ENCODE data around the gene WRAP73.
A peak's percentile ranks its signal among the peaks of the same experiment; 100 is the strongest.
"Not testable (repeated sequence)": the region's sequence is repeated elsewhere in the genome, so short reads cannot be mapped to it uniquely, and the experiment has no call there.

Gene WRAP73

DNA sequence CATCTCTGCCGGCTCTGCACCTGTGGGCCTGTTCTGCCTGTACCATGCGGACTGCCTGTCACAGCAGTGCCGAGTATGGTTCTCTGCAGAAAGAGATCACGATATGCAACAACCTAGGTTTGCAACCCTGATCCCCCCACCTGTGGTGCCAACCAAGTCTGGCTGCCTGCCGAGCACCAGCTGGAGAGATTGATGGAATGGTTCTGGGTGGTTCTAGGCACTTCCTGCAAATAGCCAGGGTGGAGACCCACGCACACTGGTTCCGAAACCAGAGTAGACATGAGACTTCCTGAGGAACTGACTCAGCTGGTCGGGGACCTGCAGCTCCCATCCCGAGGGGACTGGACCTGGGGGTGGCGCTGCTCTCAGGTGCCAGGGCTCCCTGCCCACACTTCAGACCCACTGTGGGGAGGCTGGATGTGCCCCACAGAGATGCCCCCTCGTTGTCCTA is 19.7 kb downstream of the WRAP73 start:
- Histone ChIP-seq H3K36me3 (ENCODE audit: control insufficient read depth, low read depth, low read length) (peaks cover 21% of the 10 kb centered on the region), H3K27ac (ENCODE audit: low read length) (no peak overlapping the region), H3K4me1 (ENCODE audit: control insufficient read depth, low read depth, low read length) (peaks cover 3% of the 10 kb centered on the region), H3K9me3 (ENCODE audit: control insufficient read depth, low read depth, low read length) (no peaks in the 10 kb centered on the region), H3K27me3 (ENCODE audit: control insufficient read depth, insufficient read depth, low read length) (no peaks in the 10 kb centered on the region), H3K4me3 (ENCODE audit: low read length) (no peak overlapping the region), H3K9ac (ENCODE audit: low read length) (no peak overlapping the region)

DNA sequence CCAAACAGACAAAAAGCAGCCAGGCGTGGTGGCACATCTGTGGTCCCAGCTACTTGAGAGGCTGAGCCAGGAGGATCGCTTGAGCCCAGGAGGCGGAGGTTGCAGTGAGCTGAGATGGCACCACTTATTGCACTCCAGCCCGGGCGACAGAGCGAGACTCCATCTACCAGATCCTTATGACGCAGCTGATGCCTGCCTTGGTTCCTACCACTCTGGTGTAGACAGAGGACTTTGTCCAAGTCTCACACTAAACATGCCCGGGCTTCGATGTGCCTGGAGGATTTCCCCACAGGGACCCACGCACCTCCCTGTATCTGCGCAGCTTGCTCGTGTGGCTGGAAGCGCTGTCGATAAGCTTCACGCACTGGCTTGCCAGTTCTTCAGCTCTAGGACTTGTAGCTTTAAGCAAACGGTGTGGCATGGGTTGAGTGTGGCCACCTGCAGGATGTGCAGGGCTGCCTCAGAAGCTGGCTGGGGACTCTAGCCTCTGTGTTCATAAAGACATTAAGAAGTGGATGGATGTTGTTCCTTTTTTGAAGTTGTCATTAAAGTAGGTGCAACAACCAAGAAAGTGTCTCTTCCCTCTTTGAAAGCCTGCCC is 20.2 kb downstream of the WRAP73 start:
- no peaks in the 10 kb centered on the region for H3K27me3 ChIP-seq (ENCODE audit: control insufficient read depth, insufficient read depth, low read length)
- no peak overlapping the region for H3K27ac ChIP-seq (ENCODE audit: low read length)
- H3K4me3 ChIP-seq (ENCODE audit: low read length), result no peak overlapping the region
- no peaks in the 10 kb centered on the region for H3K9me3 ChIP-seq (ENCODE audit: control insufficient read depth, low read depth, low read length)
- H3K4me1 ChIP-seq (ENCODE audit: control insufficient read depth, low read depth, low read length), result peaks cover 3% of the 10 kb centered on the region
- H3K36me3 ChIP-seq (ENCODE audit: control insufficient read depth, low read depth, low read length), result peaks cover 16% of the 10 kb centered on the region
- H3K9ac ChIP-seq (ENCODE audit: low read length), result no peak overlapping the region

DNA sequence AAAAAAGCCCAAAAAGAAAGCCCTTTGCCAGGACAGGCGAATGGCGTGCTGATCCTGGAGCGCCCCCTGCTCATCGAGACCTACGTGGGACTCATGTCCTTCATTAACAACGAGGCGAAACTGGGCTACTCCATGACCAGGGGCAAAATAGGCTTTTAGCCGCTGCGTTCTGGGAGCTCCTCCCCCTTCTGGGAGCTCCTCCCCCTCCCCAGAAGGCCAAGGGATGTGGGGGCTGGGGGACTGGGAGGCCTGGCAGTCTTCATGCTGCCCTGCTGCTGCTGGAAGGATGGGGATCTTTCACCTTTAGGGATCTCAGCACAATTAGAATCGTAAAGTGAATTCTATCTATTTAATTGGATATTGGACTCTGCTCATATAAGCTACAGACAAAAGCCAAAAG is 21.5 kb downstream of the WRAP73 start:
- Histone ChIP-seq H3K9me3 (ENCODE audit: control insufficient read depth, low read depth, low read length) (no peaks in the 10 kb centered on the region), H3K9ac (ENCODE audit: low read length) (no peak overlapping the region), H3K27me3 (ENCODE audit: control insufficient read depth, insufficient read depth, low read length) (peaks cover 6% of the 10 kb centered on the region), H3K36me3 (ENCODE audit: control insufficient read depth, low read depth, low read length) (peaks cover 16% of the 10 kb centered on the region), H3K27ac (ENCODE audit: low read length) (no peak overlapping the region), H3K4me1 (ENCODE audit: control insufficient read depth, low read depth, low read length) (peaks cover 3% of the 10 kb centered on the region), H3K4me3 (ENCODE audit: low read length) (no peak overlapping the region)

DNA sequence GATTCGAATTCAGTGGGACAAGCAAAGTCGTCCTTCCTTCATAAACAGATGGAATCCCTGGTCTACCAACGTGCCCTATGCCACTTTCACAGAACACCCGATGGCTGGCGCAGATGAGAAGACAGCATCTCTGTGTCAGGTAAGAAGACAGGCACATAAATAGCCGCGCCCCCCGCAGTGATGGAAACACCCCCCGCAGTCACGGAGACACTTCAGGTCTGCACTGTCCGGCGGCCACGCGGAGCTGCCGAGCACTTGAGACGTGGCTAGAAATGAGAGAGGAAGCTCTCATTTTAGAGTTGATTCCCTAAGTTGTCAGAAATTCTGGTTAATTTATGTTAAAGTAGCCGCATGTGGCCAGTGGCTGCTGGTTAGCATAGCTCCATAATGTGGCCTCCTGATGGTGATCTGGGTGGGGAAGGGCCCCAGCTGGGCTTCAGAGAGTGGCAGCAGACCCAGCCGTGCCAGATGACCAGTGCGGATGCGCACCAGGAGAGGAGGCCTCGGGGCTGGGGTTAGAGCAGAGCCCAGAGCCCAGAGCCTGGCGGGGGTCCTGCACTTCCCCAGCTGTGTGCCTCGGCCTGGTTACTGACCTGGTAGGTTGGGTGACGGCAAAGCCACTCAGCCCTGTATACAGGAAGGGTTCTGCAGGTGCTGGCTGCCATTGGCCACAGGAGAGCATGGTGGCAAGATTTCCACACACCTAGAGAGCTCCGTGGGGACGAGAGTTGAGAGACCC is 22.2 kb downstream of the WRAP73 start:
- H3K27ac ChIP-seq (ENCODE audit: low read length), result no peak overlapping the region
- no peak overlapping the region for H3K4me3 ChIP-seq (ENCODE audit: low read length)
- H3K9ac ChIP-seq (ENCODE audit: low read length), result no peak overlapping the region
- H3K4me1 ChIP-seq (ENCODE audit: control insufficient read depth, low read depth, low read length), result peaks cover 3% of the 10 kb centered on the region
- no peaks in the 10 kb centered on the region for H3K9me3 ChIP-seq (ENCODE audit: control insufficient read depth, low read depth, low read length)
- H3K27me3 ChIP-seq (ENCODE audit: control insufficient read depth, insufficient read depth, low read length), result peaks cover 12% of the 10 kb centered on the region
- H3K36me3 ChIP-seq (ENCODE audit: control insufficient read depth, low read depth, low read length), result peaks cover 16% of the 10 kb centered on the region

DNA sequence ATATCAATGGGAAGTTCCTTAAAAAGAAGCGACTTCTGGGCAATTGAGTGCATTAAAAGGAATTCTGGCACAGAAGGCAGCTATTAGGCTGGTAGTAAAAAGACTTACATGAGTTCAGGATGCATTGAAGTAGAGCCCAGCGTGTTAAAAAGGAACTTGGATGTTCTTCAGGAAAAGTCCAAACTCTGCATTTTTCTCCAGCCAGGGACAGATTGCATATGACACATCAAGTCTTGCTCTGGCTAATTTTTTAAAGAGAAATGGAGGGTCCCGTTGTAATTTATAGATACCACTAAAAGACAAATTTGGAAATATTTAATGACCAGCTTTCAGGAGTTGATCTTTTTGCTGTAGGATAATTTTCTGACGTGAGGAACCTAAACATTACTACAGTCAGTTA is 23.9 kb downstream of the WRAP73 start:
- H3K4me1 ChIP-seq (ENCODE audit: control insufficient read depth, low read depth, low read length), result no peaks in the 10 kb centered on the region
- H3K9ac ChIP-seq (ENCODE audit: low read length), result no peak overlapping the region
- peaks cover 16% of the 10 kb centered on the region for H3K36me3 ChIP-seq (ENCODE audit: control insufficient read depth, low read depth, low read length)
- peak overlapping the region; percentile 65 for H3K4me3 ChIP-seq (ENCODE audit: low read length)
- peaks cover 12% of the 10 kb centered on the region for H3K27me3 ChIP-seq (ENCODE audit: control insufficient read depth, insufficient read depth, low read length)
- no peak overlapping the region for H3K27ac ChIP-seq (ENCODE audit: low read length)
- H3K9me3 ChIP-seq (ENCODE audit: control insufficient read depth, low read depth, low read length), result no peaks in the 10 kb centered on the region

DNA sequence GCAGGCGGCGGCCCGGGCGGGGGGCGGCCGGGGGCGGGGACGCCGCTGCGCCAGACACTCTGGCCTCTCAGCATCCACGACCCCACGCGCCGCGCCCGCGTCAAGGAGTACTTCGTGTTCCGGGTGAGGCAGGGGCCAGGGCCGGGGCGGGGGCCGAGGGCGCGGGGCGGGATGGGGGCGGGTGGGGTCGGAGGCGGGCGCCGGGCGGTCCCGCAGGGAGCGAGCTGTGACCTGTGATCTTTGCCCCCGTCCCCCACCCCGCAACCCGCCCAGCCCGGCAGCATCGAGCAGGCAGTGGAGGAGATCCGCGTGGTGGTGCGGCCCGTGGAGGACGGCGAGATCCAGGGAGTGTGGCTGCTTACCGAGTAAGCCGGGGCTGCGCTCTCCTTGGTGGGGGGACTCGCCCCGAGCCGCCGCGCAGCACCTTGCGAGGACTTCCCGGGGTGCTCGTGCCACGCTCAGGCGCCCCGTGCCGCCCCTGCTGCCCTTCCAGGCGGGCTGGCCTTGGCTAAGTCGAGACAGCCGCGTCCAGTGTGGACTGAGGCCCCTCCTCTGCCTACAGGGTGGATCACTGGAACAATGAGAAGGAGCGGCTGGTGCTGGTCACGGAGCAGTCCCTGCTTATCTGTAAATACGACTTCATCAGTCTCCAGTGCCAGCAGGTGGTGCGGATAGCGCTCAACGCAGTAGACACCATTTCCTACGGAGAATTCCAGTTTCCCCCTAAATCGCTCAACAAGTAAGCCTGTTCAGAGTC is 24.6 kb downstream of the WRAP73 start:
- H3K4me3 ChIP-seq (ENCODE audit: low read length), result peak overlapping the region; percentile 65
- H3K4me1 ChIP-seq (ENCODE audit: control insufficient read depth, low read depth, low read length), result no peaks in the 10 kb centered on the region
- no peak overlapping the region for H3K27ac ChIP-seq (ENCODE audit: low read length)
- peaks cover 17% of the 10 kb centered on the region for H3K27me3 ChIP-seq (ENCODE audit: control insufficient read depth, insufficient read depth, low read length)
- H3K9ac ChIP-seq (ENCODE audit: low read length), result no peak overlapping the region
- no peaks in the 10 kb centered on the region for H3K9me3 ChIP-seq (ENCODE audit: control insufficient read depth, low read depth, low read length)
- peaks cover 16% of the 10 kb centered on the region for H3K36me3 ChIP-seq (ENCODE audit: control insufficient read depth, low read depth, low read length)

DNA sequence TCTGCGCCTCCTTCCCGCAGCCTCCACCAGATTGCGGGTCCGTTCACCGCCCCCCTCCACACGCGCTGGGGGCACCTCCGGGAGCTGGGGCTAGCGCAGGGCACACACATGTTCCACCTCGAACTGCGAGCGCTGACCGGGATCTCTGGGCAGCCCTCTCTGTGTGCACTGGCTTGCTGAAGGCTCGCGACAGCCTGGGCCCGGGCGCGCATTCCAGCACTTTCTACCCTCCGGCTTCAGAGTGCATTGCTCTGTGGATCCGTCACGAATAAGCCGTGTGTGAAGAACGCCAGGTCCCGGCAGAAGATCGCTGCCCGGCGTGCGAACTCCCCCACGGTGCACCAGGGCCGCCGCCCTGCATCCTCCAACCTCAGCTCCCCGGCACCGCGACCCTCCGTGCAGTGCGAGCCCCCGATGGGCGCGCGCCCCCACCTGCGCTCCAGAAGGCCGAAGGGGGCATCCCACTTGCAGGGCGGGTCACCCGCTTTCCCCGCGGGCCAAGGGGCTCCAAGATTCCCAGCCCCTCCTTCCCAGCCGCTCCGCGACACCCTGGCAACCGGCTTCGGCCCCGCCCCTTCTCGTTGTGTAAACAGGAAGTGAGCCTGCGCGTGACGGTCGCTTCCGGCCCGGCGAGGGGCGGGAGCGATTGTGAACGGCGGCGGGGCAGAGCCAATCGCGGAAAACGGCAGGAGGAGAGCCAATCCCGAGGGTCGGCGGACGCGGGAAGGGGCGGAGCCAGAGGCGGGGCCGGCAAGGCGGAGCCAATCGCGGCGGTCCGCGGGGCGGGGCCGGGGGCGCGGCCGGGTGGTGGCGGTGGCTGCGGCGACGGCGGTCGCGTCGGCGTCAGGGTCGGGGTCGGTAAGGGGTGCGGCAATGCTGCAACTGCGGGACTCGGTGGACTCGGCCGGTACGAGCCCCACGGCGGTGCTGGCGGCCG is 25.4 kb downstream of the WRAP73 start, which contains the start of gene TPRG1L:
Gene TPRG1L (plus strand): TSS at position 816 of the 937 bp plus-strand sequence. CDS start 58 bp downstream, at position 874.
- no peak within 1 kb of the TSS for H3K27ac ChIP-seq (ENCODE audit: low read length)
- peaks cover 26% of the 10 kb centered on the region for H3K27me3 ChIP-seq (ENCODE audit: control insufficient read depth, insufficient read depth, low read length)
- peak within 1 kb of the TSS; percentile 75 for H3K4me3 ChIP-seq (ENCODE audit: low read length)
- no peaks in the 10 kb centered on the region for H3K4me1 ChIP-seq (ENCODE audit: control insufficient read depth, low read depth, low read length)
- H3K9ac ChIP-seq (ENCODE audit: low read length), result peak within 1 kb of the TSS; percentile 50
- H3K9me3 ChIP-seq (ENCODE audit: control insufficient read depth, low read depth, low read length), result no peaks in the 10 kb centered on the region
- H3K36me3 ChIP-seq (ENCODE audit: control insufficient read depth, low read depth, low read length), result peaks cover 8% of the 10 kb centered on the region

DNA sequence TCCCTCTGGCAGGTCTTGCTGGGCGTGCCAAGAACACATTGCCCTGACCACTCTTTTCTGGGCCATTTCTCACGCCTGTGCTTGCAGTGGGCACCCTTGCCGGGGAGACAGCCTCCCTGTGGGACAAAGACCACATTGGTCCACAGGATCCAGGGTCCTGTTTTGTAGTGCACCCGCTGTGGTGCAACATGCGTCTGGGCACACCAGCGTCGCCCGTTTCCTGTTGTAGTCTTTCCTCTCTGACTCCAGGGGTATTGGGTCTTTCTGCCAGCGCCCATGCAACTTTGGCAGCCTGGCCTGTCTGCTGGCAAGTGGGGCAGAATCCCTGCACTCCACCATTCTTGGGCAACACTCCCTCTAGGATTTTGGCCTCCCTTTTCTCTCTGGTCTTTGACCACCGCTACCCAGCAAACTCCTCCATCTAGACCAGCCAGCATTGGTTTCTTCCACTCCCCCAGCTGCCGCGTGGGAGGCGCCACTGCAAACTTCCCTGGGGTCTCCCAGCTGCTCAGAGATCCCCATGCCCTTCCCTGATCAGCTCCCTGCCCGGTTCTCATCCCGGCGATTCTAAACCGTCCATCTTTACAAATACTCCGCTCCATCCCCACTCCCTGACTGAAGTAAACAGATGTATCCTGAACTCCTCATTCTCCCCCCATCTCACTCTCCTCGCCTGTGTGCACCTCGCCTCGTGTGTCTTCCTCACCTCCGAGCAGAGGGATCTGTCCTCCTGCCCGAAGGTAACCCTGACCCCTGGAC is 26.3 kb downstream of the WRAP73 start:
- Histone ChIP-seq H3K9ac (ENCODE audit: low read length) (peak overlapping the region; percentile 50), H3K4me1 (ENCODE audit: control insufficient read depth, low read depth, low read length) (no peaks in the 10 kb centered on the region), H3K9me3 (ENCODE audit: control insufficient read depth, low read depth, low read length) (no peaks in the 10 kb centered on the region), H3K27ac (ENCODE audit: low read length) (no peak overlapping the region), H3K27me3 (ENCODE audit: control insufficient read depth, insufficient read depth, low read length) (peaks cover 26% of the 10 kb centered on the region), H3K4me3 (ENCODE audit: low read length) (peak overlapping the region; percentile 75), H3K36me3 (ENCODE audit: control insufficient read depth, low read depth, low read length) (peaks cover 2% of the 10 kb centered on the region)

DNA sequence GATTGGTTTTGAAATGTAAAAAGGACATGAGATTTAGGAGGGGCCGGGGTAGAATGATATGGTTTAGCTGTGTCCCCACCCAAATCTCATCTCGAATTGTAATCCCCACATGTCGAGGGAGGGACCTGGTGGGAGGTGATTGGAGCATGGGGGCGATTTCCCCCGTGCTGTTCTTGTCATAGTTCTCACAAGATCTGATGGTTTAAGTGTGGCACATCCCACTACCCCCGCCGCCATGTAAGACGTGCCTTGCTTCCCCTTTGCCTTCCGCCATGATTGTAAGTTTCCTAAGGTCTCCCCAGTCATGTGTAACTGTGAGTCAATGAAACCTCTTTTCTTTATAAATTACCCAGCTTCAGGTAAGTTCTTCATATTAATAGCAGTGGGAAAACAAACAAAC is 27.8 kb downstream of the WRAP73 start:
- not testable (repeated sequence) for H3K27ac ChIP-seq (ENCODE audit: low read length); H3K9ac ChIP-seq (ENCODE audit: low read length); H3K36me3 ChIP-seq (ENCODE audit: control insufficient read depth, low read depth, low read length); H3K4me1 ChIP-seq (ENCODE audit: control insufficient read depth, low read depth, low read length); H3K4me3 ChIP-seq (ENCODE audit: low read length); H3K9me3 ChIP-seq (ENCODE audit: control insufficient read depth, low read depth, low read length)
- peaks cover 26% of the 10 kb centered on the region for H3K27me3 ChIP-seq (ENCODE audit: control insufficient read depth, insufficient read depth, low read length)

DNA sequence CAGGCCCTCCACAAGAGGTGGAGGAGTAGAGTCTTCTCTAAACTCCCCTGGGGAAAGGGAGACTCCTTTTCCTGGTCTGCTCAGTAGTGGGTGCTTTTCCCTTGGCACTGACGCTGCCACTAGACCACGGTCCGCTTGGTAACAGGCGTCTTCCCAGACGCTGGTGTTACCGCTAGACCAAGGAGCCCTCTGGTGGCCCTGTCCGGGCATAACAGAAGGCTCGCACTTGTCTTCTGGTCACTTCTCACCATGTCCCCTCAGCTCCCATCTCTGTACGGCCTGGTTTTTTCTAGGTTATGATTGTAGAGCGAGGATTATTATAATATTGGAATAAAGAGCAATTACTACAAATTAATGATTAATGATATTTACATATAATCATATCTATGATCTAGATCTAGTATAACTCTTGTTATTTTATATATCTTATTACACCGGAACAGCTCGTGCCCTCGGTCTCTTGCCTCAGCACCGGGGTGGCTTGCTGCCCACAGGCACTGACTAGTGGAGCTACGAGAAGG is 28.7 kb downstream of the WRAP73 start:
- not testable (repeated sequence) for H3K4me3 ChIP-seq (ENCODE audit: low read length); H3K36me3 ChIP-seq (ENCODE audit: control insufficient read depth, low read depth, low read length); H3K9ac ChIP-seq (ENCODE audit: low read length); H3K27ac ChIP-seq (ENCODE audit: low read length); H3K4me1 ChIP-seq (ENCODE audit: control insufficient read depth, low read depth, low read length); H3K9me3 ChIP-seq (ENCODE audit: control insufficient read depth, low read depth, low read length)
- peaks cover 26% of the 10 kb centered on the region for H3K27me3 ChIP-seq (ENCODE audit: control insufficient read depth, insufficient read depth, low read length)
